IPS-15b (cell line): Measurements from ENCODE around the gene ABLIM2.

Experiments
- H3K27me3 ChIP-seq: one replicate; pipeline ENCODE4 v1.6.1; 2013; ENCODE audit warnings: low read length; ENCODE audit not compliant: control insufficient read depth, insufficient read depth
- H3K36me3 ChIP-seq: one replicate; pipeline ENCODE4 v1.6.1; 2013; ENCODE audit warnings: low read length; ENCODE audit not compliant: control insufficient read depth, insufficient read depth
- H3K4me1 ChIP-seq: one replicate; pipeline ENCODE4 v1.6.1; 2013; ENCODE audit warnings: mild to moderate bottlenecking, low read length; ENCODE audit not compliant: control insufficient read depth, insufficient read depth
- H3K4me3 ChIP-seq: one replicate; pipeline ENCODE4 v1.5.1; 2013; ENCODE audit warnings: low read depth, low read length
- H3K9ac ChIP-seq: one replicate; pipeline ENCODE4 v1.6.1; 2013; ENCODE audit warnings: low read depth, mild to moderate bottlenecking, low read length
- H3K9me3 ChIP-seq: one replicate; pipeline ENCODE4 v1.6.1; 2013; ENCODE audit warnings: mild to moderate bottlenecking, low read length; ENCODE audit not compliant: control insufficient read depth, insufficient read depth

Gene ABLIM2

DNA sequence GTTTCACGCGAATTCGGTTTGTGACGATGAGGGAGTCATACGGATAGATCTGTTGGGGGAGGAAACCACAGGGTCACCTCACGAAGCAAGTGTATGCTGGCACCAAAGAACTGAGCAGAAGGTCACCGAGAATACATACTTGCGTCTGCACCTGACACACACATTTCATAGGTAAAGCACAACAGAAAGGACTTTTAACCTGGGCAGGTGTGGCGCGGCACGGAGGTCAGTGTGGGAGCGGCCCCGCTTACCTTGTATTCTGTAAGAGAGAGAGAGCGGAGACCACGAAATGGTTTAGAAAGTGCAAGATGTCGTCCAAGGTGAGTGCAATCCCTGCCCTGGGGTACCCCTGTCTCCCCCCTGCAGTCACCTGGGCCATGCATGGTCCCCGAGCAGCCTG lies 175.3 kb downstream of the ABLIM2 start:
- no peaks in the 10 kb centered on the region for H3K36me3 ChIP-seq
- H3K9ac ChIP-seq = no peak overlapping the region
- H3K4me1 ChIP-seq = peaks cover 13% of the 10 kb centered on the region
- H3K9me3 ChIP-seq = no peaks in the 10 kb centered on the region
- H3K27me3 ChIP-seq = no peaks in the 10 kb centered on the region
- no peak overlapping the region for H3K4me3 ChIP-seq

DNA sequence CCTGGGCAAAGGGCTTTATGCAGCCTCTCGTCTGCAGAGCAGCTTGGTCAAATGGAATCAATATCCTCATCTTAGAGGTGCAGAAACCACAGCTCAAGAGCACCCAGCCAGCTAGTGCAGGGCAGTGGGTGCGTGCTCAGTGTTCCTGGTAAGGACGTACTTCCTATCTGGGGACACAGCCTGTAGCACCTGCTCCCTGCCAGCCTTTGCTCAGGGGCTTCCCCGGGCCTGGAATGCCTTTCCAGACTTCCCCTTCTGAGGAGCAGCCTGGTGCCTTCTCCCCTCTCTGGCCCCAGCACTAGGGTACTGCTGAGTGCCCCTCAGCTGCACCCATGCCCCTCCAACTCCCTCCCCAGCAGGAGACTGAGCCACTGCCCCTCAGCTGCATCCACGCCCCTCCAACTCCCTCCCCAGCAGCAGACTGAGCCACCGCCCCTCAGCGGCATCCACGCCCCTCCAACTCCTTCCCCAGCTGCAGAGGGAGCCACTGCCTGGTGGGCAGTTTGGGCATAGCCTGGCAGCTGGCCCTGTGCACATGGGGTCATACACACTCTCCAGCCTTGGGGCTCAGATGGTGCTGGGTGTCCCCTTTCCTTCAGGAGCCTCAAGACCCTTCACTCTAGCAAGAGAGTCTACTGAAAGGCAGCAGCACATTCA lies 176.7 kb downstream of the ABLIM2 start:
- H3K4me1 ChIP-seq = peaks cover 16% of the 10 kb centered on the region
- H3K9me3 ChIP-seq = no peaks in the 10 kb centered on the region
- no peak overlapping the region for H3K4me3 ChIP-seq
- H3K9ac ChIP-seq = no peak overlapping the region
- H3K36me3 ChIP-seq = no peaks in the 10 kb centered on the region
- H3K27me3 ChIP-seq = no peaks in the 10 kb centered on the region

DNA sequence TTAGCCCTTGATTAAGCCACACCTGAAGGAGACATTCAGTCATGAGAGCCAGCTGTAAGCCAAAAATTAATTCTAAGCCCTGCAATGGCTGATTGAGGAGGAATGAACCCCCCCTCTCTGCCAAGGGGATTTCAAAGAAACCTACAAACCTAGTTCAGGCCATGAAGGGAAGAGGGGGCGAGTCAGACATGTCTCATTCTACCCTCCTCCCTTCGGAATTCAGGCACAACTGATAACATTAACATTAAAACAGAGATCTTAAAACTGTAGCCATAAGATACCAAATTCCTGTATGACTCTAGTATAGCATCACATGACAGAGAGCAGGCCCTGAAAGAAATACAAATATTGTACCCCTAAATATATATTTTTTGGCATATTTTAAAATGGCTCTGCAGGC lies 178.6 kb downstream of the ABLIM2 start:
- Histone ChIP-seq H3K36me3 (no peaks in the 10 kb centered on the region), H3K9ac (no peak overlapping the region), H3K4me1 (peaks cover 16% of the 10 kb centered on the region), H3K9me3 (no peaks in the 10 kb centered on the region), H3K27me3 (no peaks in the 10 kb centered on the region), H3K4me3 (no peak overlapping the region)

DNA sequence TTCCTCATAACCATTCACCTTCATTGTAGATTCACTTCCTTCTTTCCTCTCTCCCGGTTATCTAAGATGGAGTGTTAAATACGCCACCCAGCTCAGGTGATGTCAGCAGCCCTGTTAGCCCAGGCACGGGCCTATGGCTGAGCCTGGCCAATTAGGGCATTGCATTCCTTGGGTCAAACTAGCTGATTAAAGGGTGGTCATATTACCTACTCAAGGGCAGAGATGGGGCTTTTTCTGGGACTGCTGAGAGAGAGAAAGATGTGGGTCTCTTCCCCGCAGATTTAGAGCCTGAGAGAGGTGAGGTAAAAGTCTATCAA lies 179.0 kb downstream of the ABLIM2 start:
- no peaks in the 10 kb centered on the region for H3K9me3 ChIP-seq
- H3K9ac ChIP-seq = no peak overlapping the region
- peaks cover 16% of the 10 kb centered on the region for H3K4me1 ChIP-seq
- no peak overlapping the region for H3K4me3 ChIP-seq
- H3K27me3 ChIP-seq = no peaks in the 10 kb centered on the region
- no peaks in the 10 kb centered on the region for H3K36me3 ChIP-seq

DNA sequence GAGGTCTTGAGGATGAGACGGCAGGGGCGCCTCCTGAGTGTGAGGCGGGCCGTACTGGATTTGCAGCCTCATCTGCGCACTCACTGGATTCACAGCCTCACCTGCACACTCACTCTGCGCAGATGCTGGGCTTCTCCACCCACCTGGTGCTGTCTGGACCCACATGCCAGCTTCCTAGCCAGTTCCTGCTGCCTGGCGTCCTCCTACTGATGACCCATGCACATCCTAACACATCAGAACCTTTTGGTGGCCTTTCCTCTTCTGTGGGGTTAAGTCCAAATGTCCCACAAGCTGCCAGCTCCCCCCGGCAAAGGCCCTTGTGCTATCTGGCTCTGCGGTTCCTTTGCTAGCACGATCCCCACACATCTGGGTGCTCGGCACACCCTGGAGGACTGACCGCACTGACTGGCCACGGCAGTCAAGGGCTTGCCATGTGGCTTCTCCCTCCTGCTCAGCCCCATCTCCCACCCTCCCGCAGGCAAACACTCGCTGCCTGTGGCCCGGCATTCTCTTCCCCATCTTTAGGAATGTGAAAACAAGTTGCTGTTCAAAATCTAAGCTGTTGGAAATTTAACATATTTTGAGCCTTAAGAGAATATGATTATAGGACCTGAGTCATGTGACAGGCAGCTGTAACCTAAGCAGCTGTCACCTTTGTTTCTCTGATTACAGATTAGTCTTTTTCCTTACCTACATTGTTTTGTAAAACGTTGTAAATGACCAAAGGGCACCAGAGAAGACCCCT lies 179.5 kb downstream of the ABLIM2 start:
- H3K4me1 ChIP-seq = peaks cover 16% of the 10 kb centered on the region
- no peaks in the 10 kb centered on the region for H3K9me3 ChIP-seq
- no peaks in the 10 kb centered on the region for H3K36me3 ChIP-seq
- no peak overlapping the region for H3K4me3 ChIP-seq
- peak overlapping the region; percentile 60 for H3K9ac ChIP-seq
- H3K27me3 ChIP-seq = no peaks in the 10 kb centered on the region

DNA sequence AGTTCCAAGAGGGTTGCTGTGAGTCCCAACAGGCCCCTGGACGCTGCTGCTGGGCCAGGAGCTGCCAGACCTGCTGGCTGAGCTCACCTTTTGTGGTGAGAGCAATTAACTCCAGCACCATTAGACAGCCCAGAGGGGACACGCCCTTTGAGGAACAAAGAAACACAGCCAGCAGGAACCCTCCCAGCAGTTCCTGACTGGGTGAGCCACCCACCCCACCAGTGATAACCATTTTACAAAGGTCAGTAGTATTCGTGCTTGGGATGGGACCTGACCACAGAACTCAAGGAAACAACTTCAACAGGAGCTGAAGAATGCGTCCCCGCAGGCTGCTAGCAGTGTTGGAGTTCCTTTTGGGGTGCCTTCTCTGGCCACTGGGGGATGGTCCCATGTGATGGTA lies 180.1 kb downstream of the ABLIM2 start:
- Histone ChIP-seq H3K4me1 (peaks cover 16% of the 10 kb centered on the region), H3K4me3 (no peak overlapping the region), H3K9ac (peak overlapping the region; percentile 24), H3K9me3 (no peaks in the 10 kb centered on the region), H3K27me3 (no peaks in the 10 kb centered on the region), H3K36me3 (no peaks in the 10 kb centered on the region)

DNA sequence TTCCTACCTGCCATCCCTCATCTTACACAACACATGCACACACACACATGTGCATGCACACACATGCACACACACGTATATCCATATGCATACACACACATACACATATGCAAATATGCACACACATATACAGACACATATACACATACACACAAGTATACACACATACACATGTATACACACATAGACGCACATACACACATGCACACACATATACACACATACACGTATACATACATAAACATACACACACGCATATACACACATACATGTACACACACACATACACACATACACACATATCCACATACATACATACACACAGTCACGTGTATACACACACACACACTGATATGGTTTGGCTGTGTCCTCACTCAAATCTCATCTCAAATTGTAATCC lies 182.0 kb downstream of the ABLIM2 start:
- H3K9me3 ChIP-seq = no peaks in the 10 kb centered on the region
- no peaks in the 10 kb centered on the region for H3K27me3 ChIP-seq
- H3K36me3 ChIP-seq = no peaks in the 10 kb centered on the region
- peaks cover 16% of the 10 kb centered on the region for H3K4me1 ChIP-seq
- no peak overlapping the region for H3K9ac ChIP-seq
- H3K4me3 ChIP-seq = no peak overlapping the region

DNA sequence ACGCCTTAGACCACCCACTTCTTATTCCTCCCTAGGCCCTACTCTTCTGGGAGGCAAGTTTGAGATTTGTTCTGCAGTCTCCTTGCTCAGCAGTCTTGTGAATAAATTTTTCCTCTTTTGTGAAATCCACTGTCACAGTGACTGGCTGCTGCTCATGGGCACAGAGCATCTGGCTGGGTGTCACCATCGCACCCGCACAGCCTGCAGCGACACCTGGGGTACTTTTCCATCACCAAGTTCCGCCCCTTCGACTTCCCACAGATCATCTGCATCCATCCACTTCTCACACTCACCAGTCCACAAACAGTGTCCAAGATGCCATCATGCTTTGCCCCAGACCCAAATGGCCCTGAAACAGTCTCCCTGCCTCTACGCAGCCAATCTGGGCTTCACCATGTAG lies 182.6 kb downstream of the ABLIM2 start:
- no peaks in the 10 kb centered on the region for H3K27me3 ChIP-seq
- no peak overlapping the region for H3K4me3 ChIP-seq
- no peaks in the 10 kb centered on the region for H3K9me3 ChIP-seq
- no peak overlapping the region for H3K9ac ChIP-seq
- peaks cover 16% of the 10 kb centered on the region for H3K4me1 ChIP-seq
- no peaks in the 10 kb centered on the region for H3K36me3 ChIP-seq

DNA sequence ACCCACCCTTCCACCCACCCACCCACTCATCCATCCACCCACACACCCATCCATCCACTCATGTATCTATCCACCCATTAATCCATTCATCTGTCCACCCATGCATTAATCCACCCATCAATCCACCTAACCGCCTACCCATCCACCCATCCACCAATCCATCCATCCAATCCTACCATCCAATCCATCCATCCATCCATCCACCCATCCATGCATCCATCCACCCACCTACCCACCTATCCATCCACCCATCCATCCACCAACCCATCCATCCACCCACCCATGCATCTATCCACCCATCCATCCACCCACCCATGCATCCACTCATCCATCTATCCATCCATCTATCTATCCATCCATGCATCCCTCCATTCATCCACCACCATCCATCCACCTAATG lies 184.2 kb downstream of the ABLIM2 start:
- Histone ChIP-seq H3K27me3 (no peaks in the 10 kb centered on the region), H3K4me3 (no peak overlapping the region), H3K4me1 (peaks cover 10% of the 10 kb centered on the region), H3K9ac (no peak overlapping the region), H3K36me3 (no peaks in the 10 kb centered on the region), H3K9me3 (no peaks in the 10 kb centered on the region)

DNA sequence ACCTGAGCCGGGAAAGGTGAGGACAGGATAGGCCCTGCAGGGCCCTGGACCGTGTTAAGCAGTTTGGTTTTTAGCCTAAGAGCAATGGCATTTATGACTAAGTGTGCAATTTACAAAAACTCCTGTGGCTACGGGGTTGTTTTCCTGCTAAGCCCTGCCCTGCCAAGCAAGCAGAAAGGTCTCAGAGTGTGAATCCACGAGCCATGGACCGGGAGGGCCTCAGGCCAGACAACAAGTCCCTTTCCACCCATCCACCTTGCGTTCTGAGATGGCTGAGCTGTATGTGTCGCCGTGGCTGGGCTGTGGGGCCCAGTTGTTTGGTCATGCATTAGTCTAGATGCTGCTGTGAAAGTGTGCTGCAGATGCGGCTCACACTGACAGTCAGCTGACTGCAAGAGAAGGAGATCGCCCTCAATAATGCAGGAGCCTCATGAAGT lies 185.1 kb downstream of the ABLIM2 start:
- Histone ChIP-seq H3K36me3 (no peaks in the 10 kb centered on the region), H3K9ac (no peak overlapping the region), H3K4me3 (no peak overlapping the region), H3K9me3 (no peaks in the 10 kb centered on the region), H3K4me1 (peaks cover 5% of the 10 kb centered on the region), H3K27me3 (no peaks in the 10 kb centered on the region)

DNA sequence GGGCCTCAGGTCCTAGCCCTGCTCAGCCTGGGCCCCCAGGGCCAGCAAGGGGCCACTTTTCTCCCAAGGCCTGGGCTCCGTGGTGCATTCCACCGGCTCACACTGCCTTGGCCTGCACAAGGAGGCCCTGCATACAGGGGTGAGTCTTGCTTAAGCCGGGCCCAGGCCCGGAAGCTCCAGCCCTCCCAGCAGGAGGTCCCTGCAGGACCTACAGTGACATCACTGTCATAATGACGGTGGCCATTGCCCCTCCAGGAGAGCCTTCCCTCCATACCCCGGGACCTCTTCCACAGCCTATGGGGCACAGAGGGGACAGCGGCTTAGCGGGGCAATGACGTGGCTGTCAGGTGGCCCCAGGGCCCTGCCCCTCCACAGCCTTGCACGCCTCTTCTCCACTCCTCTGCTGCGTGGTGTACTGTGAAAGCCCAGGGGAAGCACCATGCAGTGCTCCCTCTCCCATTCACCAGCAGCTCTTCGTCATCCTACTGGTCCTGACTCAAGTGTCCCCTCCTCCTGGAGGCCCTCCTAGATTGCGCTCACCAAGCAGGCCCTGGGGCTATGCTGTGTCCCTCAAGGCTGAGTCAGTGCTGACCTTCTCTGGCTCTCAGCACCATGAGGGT lies 186.6 kb downstream of the ABLIM2 start:
- Histone ChIP-seq H3K4me1 (no peaks in the 10 kb centered on the region), H3K4me3 (no peak overlapping the region), H3K36me3 (no peaks in the 10 kb centered on the region), H3K9me3 (no peaks in the 10 kb centered on the region), H3K9ac (no peak overlapping the region), H3K27me3 (no peaks in the 10 kb centered on the region)

DNA sequence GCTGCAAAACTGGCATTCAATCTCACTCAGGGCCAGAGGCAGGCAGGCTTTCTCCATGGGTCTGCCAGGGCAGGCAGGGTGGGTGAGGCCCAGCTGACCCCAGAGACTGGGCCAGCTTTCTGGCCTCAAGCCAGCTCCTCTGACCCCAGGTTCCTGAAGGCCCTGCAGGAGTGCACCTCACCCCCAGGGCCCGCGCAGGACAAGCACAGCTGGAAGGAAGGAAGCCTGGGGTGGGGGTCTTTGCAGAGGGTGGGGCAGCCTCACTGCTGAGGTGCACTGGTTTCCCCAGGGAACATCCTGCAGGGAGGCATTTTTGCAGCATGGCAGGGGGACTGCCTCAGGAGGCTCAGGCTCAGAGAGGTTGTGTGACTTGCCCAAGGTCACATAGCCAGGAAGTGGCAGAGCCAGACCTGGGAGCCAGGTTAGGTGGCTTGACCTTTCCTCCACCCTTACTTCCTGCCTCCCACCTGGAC lies 187.4 kb downstream of the ABLIM2 start:
- no peaks in the 10 kb centered on the region for H3K9me3 ChIP-seq
- H3K36me3 ChIP-seq = no peaks in the 10 kb centered on the region
- no peaks in the 10 kb centered on the region for H3K27me3 ChIP-seq
- no peak overlapping the region for H3K4me3 ChIP-seq
- no peaks in the 10 kb centered on the region for H3K4me1 ChIP-seq
- H3K9ac ChIP-seq = no peak overlapping the region
